ENCODE measurements around the gene ACER1.
A peak's percentile ranks its signal among the peaks of the same experiment; 100 is the strongest.
"Not testable (repeated sequence)": the region's sequence is repeated elsewhere in the genome, so short reads cannot be mapped to it uniquely, and the experiment has no call there.

ACER1 gene

GRCh38 chr19:6286676-6287075, 46.7 kb downstream of the ACER1 start:
- no peak for DNase-seq

GRCh38 chr19:6282393-6282792, 51.0 kb downstream of the ACER1 start:
- DNase-seq = not testable (repeated sequence)

GRCh38 chr19:6279931-6280591, 53.4 kb downstream of the ACER1 start, which contains the start of gene MLLT1:
Gene MLLT1 (minus strand): TSS chr19:6279975. CDS start chr19:6279784, 191 bp downstream.
- DNase-seq = peak; percentile 94

- no peak for DNase-seq
Observed at GRCh38 chr19:6279620-6279930, 53.8 kb downstream of the ACER1 start.

GRCh38 chr19:6278740-6279619, 54.4 kb downstream of the ACER1 start:
- peak; percentile 53 for DNase-seq

- DNase-seq = no peak
Observed at GRCh38 chr19:6278051-6278450, 55.4 kb downstream of the ACER1 start.

- DNase-seq = no peak
Observed at GRCh38 chr19:6276447-6276846, 57.0 kb downstream of the ACER1 start.

GRCh38 chr19:6275170-6275744, 58.2 kb downstream of the ACER1 start:
- DNase-seq = no peak

GRCh38 chr19:6274756-6275155, 58.7 kb downstream of the ACER1 start:
- no peak for DNase-seq

- DNase-seq = no peak
Observed at GRCh38 chr19:6273701-6274601, 59.5 kb downstream of the ACER1 start.

GRCh38 chr19:6272913-6273600, 60.4 kb downstream of the ACER1 start:
- DNase-seq = no peak

- DNase-seq = no peak
Observed at GRCh38 chr19:6272411-6272791, 61.0 kb downstream of the ACER1 start.

GRCh38 chr19:6271721-6272410, 61.5 kb downstream of the ACER1 start:
- no peak for DNase-seq

GRCh38 chr19:6271251-6271650, 62.2 kb downstream of the ACER1 start:
- no peak for DNase-seq

- DNase-seq = no peak
Observed at GRCh38 chr19:6270822-6271221, 62.6 kb downstream of the ACER1 start.

GRCh38 chr19:6270076-6270745, 63.2 kb downstream of the ACER1 start:
- no peak for DNase-seq

GRCh38 chr19:6269101-6269886, 64.1 kb downstream of the ACER1 start:
- no peak for DNase-seq

- DNase-seq = no peak
Observed at GRCh38 chr19:6268382-6268771, 65.0 kb downstream of the ACER1 start.

GRCh38 chr19:6267552-6268381, 65.6 kb downstream of the ACER1 start:
- DNase-seq = no peak

All from activated T-cell treated with anti-CD3 and anti-CD28 coated beads, Interleukin-2, amount 50 U/mL, for 1 hour (primary cell).